Effector CD8-positive, alpha-beta T cell (primary cell): ENCODE measurements around the gene MRPL14.
A peak's percentile ranks its signal among the peaks of the same experiment; 100 is the strongest.

ENCODE experiments used
- DNase-seq: peaks from one replicate; lab custom pipeline; 2025; lab: John Stamatoyannopoulos, UW
- total RNA-seq, 4 experiments: gene quantifications; one replicate each; lab custom pipeline; 2026; lab: John Stamatoyannopoulos, UW

Gene MRPL14
- total RNA-seq = 13.2 to 24.3 (median 18.6) reads per million in 4 experiments

- DNase-seq = peak; percentile 87
Measured at GRCh38 chr6:44127186-44128019, at the start of gene MRPL14, which contains the start of gene TMEM63B. TSS of gene MRPL14 (minus strand) at chr6:44127452. CDS start at chr6:44116611, 10,841 bp downstream. TSS of gene TMEM63B (plus strand) at chr6:44127554. CDS start at chr6:44134585, 7,031 bp downstream.

GRCh38 chr6:44176130-44176761, 49.0 kb upstream of the MRPL14 start:
- no peak for DNase-seq

GRCh38 chr6:44172731-44173500, 45.7 kb upstream of the MRPL14 start:
- DNase-seq = peak; percentile 69

GRCh38 chr6:44171899-44172546, 44.8 kb upstream of the MRPL14 start:
- DNase-seq = no peak

GRCh38 chr6:44169886-44170570, 42.8 kb upstream of the MRPL14 start:
- no peak for DNase-seq

GRCh38 chr6:44169154-44169553, 41.9 kb upstream of the MRPL14 start:
- DNase-seq = no peak

GRCh38 chr6:44167567-44167966, 40.3 kb upstream of the MRPL14 start:
- no peak for DNase-seq

- DNase-seq = no peak
Measured at GRCh38 chr6:44166591-44167184, 39.4 kb upstream of the MRPL14 start.

- DNase-seq = no peak
Measured at GRCh38 chr6:44166116-44166515, 38.9 kb upstream of the MRPL14 start.

- DNase-seq = no peak
Measured at GRCh38 chr6:44162876-44163625, 35.8 kb upstream of the MRPL14 start.

GRCh38 chr6:44161997-44162338, 34.7 kb upstream of the MRPL14 start:
- no peak for DNase-seq

GRCh38 chr6:44158770-44159228, 31.5 kb upstream of the MRPL14 start, which contains the start of gene CAPN11:
TSS of gene CAPN11 (plus strand) at chr6:44158820. CDS start at chr6:44158849, 29 bp downstream.
- no peak for DNase-seq

- no peak for DNase-seq
Measured at GRCh38 chr6:44157152-44157521, 29.9 kb upstream of the MRPL14 start.

- no peak for DNase-seq
Measured at GRCh38 chr6:44156494-44157151, 29.4 kb upstream of the MRPL14 start.

- DNase-seq = no peak
Measured at GRCh38 chr6:44154067-44154466, 26.8 kb upstream of the MRPL14 start.

- DNase-seq = no peak
Measured at GRCh38 chr6:44152533-44152932, 25.3 kb upstream of the MRPL14 start.

- no peak for DNase-seq
Measured at GRCh38 chr6:44152109-44152461, 24.8 kb upstream of the MRPL14 start.

GRCh38 chr6:44151348-44152108, 24.3 kb upstream of the MRPL14 start:
- DNase-seq = peak; percentile 67
